ENCODE data around the gene BLOC1S6.
A peak's percentile ranks its signal among the peaks of the same experiment; 100 is the strongest.

Gene BLOC1S6

GRCh38 chr15:45587095-45587862 lies at the start of gene BLOC1S6:
BLOC1S6 (plus strand) TSS chr15:45587379; CDS start chr15:45587444, 65 bp downstream.
- peak; percentile 96 for DNase-seq

- DNase-seq = no peak
Observed at GRCh38 chr15:45539680-45540079, 47.5 kb upstream of the BLOC1S6 start.

- no peak for DNase-seq
Observed at GRCh38 chr15:45540531-45540930, 46.6 kb upstream of the BLOC1S6 start.

- no peak for DNase-seq
Observed at GRCh38 chr15:45543051-45543450, 44.1 kb upstream of the BLOC1S6 start.

GRCh38 chr15:45544266-45545023 lies 42.7 kb upstream of the BLOC1S6 start:
- DNase-seq = no peak

- no peak for DNase-seq
Observed at GRCh38 chr15:45546789-45547188, 40.4 kb upstream of the BLOC1S6 start.

GRCh38 chr15:45548753-45549520 lies 38.2 kb upstream of the BLOC1S6 start:
- no peak for DNase-seq

- DNase-seq = no peak
Observed at GRCh38 chr15:45549541-45550220, 37.5 kb upstream of the BLOC1S6 start.

GRCh38 chr15:45550436-45550835 lies 36.7 kb upstream of the BLOC1S6 start:
- no peak for DNase-seq

- no peak for DNase-seq
Observed at GRCh38 chr15:45551676-45552075, 35.5 kb upstream of the BLOC1S6 start.

GRCh38 chr15:45555934-45556608 lies 31.1 kb upstream of the BLOC1S6 start:
- DNase-seq = no peak

- no peak for DNase-seq
Observed at GRCh38 chr15:45572617-45573016, 14.6 kb upstream of the BLOC1S6 start.

GRCh38 chr15:45573961-45574629 lies 13.1 kb upstream of the BLOC1S6 start:
- no peak for DNase-seq

GRCh38 chr15:45581919-45582318 lies 5.3 kb upstream of the BLOC1S6 start:
- DNase-seq = no peak

GRCh38 chr15:45583731-45584639 lies 3.2 kb upstream of the BLOC1S6 start:
- no peak for DNase-seq

- no peak for DNase-seq
Observed at GRCh38 chr15:45585069-45585791, 1.9 kb upstream of the BLOC1S6 start.

- no peak for DNase-seq
Observed at GRCh38 chr15:45586125-45586524, 1.1 kb upstream of the BLOC1S6 start.

GRCh38 chr15:45586601-45587094 lies 531 bp upstream of the BLOC1S6 start:
- DNase-seq = no peak

- no peak for DNase-seq
Observed at GRCh38 chr15:45587863-45588170, 638 bp downstream of the BLOC1S6 start.
